T-helper 1 cell treated with Interleukin-12 subunit alpha and Interleukin-12 subunit beta and Interleukin-4 antibody, amounts not matched to agents 30 ng/mL and 1 ng/mL, for 36 hours (primary cell): ENCODE measurements around the gene ABCA9. TPM values are rescaled to one million over a fixed set of nuclear protein-coding genes. Genes with fewer than 3 reads are reported as not detected.
"Not testable (repeated sequence)": the region's sequence is repeated elsewhere in the genome, so short reads cannot be mapped to it uniquely, and the experiment has no call there.

ENCODE experiments used
- intact Hi-C: fragments of 100-400 bp; cut with micrococcal nuclease; formaldehyde crosslinking; loops from one replicate; pipeline ENCODE4 v1.15.1; 2024
- total RNA-seq: library from RNA; stranded (reverse); gene quantifications from 2 replicates; pipeline ENCODE4 v1.2.3, GENCODE V29; 2022

Gene ABCA9
- total RNA-seq, 1 donor from 2014 or later: 0.54 TPM

DNA sequence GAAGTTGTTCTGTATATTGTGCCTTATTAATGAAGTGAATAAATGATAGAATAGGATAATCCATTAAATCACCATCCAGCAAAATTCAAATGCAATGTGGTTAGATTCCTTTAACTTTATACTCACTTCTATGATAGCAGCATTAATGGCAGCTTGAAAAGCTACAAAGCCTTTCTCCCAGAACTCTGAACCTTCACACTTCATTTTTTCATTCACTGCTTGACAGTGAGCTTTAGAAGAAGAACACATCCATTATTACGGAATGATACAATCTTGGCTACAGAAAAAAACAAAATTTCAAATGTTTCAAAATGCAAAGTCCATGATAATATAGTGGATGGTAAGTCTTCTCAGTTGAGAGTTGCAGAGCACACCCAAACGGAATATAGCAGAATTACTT lies 16.4 kb downstream of the ABCA9 start:
- intact Hi-C loops: no loop called here

DNA sequence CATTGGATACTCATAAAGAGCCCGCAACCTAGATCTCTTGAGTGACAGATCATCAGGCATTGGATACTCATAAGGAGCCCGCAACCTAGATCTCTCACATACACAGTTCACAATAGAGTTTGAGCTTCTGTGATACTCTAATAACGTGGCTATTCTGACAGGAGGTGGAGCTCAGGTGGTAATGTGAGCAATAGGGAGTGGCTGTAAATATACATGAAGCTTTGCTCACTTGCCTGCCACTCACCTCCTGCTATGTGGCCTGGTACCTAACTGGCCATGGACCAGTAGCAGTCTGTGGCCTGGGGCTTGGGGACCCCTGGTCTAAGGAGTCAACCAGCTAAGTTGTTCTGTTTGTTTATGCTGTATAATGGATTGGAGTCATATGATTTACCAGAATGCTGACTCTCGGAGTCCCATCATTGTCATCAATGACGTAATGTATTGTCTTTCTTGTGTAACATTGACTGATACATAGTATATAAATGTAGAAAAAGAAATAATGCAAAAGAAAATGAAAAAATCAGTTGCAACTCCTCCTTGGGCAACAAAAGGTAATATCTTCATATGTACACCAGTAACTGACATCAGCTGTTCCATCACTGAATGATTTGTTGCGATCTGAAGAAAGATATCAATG lies 17.5 kb downstream of the ABCA9 start:
- intact Hi-C loops: no loop called here

DNA sequence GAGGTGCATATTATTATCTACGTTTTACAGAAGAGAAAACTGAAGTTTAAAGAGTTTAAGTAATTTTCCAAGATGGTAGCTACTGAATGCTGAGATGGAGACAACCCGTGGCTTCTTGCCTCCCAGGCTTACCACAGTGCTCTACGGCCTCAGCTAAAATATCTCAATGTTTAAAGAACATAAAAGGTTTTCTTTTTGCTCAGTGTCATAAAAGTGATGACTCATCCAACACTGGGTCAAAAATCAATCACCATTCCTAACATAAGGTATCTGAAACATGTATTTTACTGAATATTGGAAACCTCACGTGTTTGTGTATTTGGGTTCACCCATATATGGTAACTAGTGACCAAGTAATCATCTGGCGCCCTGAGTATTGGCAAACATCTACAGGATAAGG lies 18.4 kb downstream of the ABCA9 start:
- intact Hi-C loops: no loop called here

DNA sequence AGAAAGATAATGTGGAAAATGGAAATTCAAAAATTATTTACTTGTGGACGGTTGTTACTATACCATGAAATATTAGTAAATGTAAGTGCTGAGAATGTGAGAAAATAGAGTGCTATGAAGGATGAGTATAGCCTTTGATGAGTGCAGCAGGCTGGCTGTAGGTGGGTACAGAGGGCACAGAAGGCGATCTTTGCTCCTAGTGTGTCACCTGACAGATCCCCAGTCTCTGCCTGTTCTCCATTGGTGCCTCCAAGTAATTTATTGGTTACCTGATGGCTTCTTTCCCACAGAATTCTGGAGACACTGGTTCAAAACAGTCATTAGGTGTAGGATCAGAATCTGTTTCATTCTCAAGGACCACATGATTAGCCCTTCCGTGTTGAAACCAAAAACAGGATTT lies 28.9 kb downstream of the ABCA9 start:
- intact Hi-C loops: no loop called here

DNA sequence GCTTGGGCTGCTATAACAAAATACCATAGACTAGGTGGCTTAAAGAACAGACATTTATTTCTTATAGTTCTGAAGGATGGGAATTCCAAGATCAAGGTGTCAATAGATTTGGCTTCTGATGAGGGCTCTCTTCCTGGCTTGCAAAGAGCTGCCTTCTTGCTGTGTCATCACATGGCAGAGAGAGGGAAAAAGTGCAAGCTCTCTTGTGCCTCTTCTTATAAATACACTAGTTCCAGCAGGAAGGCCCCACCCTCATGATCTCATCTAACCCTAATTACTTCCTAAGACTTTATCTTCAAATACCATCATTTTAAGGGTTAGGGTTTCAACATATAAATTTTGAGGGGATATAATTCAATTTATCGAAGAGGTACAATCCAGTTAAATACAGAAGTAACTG lies 30.6 kb downstream of the ABCA9 start:
- intact Hi-C loops: no loop called here

DNA sequence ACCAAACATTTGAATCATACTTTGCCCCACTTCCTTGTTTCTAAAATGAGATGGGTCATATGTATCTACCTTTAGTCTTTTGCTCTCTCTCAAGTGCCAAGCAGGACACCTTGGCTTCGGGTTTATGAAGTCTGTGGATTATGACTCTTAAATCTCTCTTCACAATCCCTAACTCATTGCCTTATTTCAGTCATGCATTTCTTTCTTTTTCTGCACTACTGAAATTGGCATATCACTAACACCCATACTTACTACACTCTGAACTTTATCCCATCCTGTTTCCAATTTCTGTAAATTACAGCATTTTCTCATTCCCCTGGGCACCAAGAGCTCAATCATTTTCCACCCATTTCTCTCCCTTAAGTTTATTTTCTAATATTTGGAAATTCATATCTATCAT lies 42.0 kb downstream of the ABCA9 start:
- intact Hi-C loops: no loop called here

DNA sequence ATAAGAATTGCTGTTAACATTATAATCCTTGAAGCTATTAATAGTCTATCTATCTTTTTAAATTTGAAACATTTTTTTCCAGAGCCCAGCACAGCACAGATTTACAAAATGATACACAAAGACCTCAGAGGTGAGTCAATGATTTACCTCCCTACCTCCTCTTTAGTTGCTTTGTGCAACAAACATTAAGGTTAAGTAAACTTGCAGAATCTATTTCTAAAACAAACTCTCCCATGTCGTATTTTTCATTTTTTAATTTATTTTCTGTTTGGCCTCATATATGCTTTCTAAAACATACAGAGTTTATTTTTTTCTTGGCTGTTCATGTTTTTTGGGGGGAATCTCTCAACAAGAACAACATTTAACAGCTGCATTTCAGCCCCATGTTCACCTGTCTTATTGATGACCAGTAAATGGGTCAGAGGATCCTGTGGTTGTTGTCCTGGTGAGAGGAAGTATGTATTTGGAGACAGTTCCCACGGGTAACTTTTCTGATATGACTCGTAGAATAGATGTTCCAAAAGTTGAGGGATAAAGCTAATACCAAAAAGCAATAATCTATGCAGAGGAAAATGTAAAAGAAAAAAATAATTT lies 42.6 kb downstream of the ABCA9 start:
- intact Hi-C loops: no loop called here

DNA sequence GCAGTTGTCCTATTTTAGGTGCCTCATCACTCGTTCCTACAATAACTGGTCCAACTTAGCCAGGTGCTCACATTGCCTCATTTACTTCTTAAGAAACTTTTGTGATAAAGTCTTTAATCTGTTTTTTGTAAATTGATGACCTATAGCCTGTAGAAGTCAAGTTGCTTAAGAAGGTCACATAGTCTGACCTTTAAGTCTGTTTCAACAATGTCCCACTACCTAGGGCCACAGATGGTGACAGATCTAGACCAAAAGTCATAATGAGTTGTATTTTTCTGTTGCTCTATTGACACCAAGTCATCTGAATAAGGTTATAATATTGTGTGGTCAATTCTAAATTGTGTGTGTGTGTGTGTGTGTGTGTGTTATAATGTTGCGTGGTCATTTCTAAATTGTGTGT lies 45.1 kb downstream of the ABCA9 start:
- intact Hi-C loops: no loop called here

DNA sequence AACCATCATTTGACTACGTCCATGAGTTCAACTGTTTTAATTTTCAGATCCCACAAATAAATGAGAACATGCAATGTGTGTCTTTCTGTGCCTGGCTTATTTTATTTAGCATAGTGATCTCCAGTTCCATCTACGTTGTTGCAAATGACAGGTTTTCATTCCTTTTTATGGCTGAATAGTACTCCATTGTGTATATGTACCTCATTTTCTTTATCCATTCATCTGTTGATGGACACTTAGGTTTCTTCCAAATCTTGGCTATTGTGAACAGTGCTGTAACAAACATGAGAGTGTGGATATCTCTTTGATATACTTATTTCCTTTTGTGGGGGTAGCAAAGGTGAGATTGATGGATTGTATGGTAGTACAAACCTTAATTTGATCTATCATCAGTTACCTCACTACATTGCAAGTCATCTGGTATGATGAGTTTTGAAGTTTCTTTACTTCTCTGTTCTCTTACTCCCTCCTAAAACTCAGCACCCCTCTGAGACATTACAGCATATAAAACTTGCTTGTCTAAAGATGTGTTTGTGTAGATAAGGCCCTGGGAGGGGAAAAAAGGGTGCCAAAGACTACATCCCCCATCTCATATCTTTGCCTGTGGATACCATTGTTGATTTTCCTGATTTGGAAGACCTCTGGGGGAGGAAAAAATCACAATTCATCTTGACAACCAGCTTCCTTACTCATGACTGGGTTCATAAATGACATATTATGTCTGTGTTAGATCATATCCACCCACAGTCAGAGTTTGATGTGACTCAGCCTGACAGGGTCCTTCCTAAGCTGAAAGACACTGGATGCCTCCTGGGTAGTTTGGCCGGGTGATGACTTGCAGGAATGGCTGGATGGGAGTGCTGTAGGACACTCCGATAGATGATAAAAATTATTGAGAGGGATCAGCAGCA lies 47.6 kb downstream of the ABCA9 start:
- intact Hi-C loops: no loop called here

DNA sequence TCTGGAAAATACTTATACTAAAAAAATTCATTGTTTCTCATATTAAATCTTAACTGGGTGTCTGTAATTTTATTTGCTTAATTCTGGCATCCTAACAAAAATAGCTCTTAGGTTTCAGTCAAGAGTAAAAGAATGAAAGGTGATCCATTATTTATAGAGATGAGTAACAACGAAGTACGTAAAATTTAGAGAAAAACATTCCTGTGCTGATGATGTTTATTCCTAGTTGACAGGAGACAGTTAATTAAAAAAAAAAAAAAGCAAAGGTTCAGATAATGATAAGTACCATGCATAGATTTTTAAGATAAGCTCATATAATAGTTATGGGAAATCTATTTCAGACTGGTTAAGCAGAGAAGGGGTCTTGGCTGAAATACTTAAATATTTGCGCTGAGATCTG lies 50.8 kb downstream of the ABCA9 start:
- intact Hi-C loops: no loop called here

DNA sequence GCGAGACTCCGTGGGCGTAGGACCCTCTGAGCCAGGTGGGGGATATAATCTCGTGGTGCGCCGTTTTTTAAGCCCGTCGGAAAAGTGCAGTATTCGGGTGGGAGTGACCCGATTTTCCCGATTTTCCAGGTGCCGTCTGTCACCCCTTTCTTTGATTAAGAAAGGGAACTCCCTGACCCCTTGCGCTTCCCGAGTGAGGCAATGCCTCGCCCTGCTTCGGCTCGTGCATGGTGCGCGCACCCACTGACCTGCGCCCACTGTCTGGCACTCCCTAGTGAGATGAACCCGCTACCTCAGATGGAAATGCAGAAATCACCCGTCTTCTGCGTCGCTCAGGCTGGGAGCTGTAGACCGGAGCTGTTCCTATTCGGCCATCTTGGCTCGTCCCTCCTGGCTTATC lies 56.0 kb downstream of the ABCA9 start:
- intact Hi-C loops: not testable (repeated sequence)

DNA sequence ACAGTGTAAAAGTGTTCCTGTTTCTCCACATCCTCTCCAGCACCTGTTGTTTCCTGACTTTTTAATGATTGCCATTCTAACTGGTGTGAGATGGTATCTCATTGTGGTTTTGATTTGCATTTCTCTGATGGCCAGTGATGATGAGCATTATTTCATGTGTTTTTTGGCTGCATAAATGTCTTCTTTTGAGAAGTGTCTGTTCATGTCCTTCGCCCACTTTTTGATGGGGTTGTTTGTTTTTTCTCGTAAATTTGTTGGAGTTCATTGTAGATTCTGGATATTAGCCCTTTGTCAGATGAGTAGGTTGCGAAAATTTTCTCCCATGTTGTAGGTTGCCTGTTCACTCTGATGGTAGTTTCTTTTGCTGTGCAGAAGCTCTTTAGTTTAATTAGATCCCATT lies 61.0 kb downstream of the ABCA9 start:
- intact Hi-C loops: not testable (repeated sequence)

DNA sequence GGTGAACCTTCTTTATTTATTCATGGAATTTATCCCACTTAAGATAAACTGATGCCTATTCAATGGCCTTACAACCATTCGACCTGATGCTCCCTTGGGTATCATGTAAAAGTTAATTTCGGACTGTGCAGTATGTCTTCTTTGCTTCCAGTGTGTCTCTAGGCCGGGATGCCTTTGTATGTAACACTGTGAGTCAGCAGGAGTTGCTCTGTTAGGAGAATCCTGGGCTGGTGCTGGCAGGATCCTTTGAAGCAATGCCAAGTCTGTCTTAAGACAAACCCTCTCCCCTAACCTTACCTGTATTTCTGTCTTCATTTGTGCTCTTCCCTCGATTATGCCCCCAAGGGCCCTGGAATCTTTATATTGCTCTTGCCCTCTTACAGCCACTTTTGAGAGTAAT lies 67.6 kb downstream of the ABCA9 start:
- intact Hi-C loops: no loop called here

DNA sequence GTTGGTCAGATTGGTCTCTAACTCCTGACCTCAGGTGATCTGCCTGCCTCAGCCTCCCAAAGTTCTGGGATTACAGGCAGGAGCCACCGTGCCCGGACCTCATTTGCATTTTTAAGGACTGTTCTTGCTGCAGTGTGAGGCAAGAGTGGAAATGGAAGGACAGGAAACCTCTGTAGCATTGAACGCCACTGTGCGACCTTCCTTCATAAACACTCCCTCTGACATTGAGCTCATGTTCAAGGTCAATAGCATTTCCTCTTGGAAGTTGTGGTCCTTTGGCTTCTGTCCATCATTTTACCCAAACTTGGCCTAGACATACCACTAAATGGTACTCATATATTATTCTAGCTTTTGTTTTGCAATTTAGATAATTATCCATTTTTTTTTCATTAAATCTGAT lies 72.8 kb downstream of the ABCA9 start:
- intact Hi-C loops: no loop called here

DNA sequence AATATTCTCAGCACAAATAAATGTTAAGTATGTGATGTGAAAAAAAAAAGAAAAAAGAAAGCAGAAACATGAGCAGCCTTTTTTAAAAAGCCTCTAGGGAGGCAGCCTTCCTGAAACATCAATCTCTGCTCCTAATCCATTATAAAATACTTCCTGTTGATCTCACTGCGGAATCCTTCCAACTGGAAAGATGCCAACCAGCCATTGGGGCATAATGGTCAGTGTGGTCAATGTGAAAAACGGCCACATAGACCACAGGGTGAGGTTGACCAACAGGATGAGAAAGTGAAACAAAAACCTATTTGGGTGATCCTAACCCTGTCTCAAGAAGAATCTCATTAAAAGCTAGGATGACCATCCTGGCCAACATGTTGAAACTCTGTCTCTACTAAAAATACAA lies 79.4 kb downstream of the ABCA9 start:
- intact Hi-C loops: no loop called here

DNA sequence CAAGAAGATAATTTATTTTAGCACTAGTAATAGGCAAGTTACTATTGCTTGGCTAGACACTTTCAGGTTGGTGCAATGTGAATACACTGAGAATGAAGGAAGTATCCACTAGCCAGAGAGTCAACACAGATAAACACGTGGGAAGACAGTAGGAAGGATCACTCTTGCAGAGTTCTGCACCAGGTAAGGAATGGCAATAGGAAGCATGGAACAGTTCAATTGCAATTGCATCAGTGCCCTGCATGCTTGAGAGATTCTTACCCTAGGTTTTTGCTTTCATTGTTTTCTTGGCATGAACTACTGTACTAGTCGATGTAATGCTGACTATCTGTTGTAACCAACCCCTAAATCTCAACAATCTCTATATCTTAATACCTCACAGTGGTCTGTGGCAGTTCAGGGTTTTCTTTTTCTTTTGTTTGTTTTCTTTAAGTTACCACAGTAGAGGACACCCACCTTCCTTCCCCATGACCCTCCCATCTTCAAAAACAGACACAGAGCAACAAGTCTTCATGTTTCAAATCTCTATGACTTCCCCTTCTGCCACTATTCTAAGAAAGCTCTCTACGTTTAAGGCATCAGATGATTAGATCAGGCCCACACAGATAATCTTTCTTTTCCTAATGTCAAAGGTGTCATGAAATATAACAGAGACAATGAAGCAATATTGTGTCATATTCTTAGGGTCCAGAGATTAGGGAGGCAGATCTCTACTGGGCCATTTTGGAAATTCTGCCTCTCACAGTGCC lies 87.5 kb downstream of the ABCA9 start:
- intact Hi-C loops: no loop called here

DNA sequence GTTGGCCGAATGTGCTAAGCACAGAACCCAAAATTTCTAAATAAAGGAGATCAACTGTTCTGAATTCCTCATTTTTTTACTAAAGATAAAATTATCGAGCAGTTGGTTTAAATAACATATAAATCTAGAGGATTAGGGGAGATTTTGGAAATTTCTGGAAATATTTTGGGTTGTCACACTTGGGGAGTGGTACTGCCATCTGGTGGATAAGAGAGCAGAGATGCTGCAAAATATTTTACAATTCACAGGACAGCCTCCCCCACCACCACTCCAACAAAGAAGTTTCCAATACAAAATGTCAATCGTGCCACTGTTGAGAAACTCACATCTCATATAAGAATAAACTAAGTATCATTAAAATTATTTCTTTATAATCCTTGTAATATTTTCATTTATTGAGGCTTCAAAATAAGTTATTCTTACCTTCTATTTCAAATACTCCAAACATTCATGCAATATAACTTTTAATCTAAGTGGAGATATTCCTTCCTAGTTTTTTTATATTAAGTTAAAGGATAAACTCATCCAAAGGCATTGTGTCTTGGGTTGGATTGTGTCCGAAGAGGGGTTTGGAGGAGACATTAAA lies 88.5 kb downstream of the ABCA9 start:
- intact Hi-C loops: no loop called here

DNA sequence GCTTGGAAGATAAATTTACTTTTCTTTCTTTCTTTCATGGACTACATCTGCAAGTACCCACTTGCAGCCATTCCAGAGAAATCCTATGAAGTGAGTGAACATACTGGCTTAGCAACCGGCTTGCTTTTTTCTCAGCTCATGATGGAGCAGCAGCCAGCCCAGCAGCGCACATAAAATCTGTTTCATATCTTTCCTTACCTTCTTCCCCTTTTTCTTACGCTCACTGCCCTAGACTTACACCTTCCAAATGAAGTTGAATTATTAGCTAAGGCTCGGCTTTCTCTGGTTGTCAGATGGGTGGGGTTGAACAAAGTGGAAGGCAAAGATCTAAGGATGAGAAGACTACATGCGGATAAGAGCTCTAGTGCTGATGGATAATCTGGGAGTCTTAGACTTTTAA lies 91.6 kb downstream of the ABCA9 start:
- intact Hi-C loops: loop anchor here (10.0 kb wide), 1 partner anchor 194 kb away; no protein-coding TSS in a partner anchor

DNA sequence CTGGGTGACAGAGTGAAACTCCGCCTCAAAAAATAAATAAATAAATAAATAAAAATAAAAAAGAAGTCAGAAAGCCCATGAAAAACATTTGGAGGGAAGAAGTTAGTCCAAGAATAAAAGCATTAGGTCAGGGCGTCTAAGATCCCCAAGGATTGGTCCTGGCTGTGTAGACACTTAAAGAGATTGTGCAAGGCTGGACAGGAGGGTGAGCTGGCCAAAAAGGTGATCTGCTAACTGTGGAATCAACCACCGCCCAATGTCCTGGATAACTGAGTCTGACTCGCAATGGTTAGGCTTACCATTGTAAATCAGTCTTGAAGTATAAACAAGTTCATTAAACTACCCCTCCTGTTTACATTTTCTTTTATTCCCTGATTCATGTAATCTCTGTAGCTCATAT lies 96.8 kb downstream of the ABCA9 start:
- intact Hi-C loops: loop anchor here (10.0 kb wide), 1 partner anchor 189 kb away; no protein-coding TSS in a partner anchor

DNA sequence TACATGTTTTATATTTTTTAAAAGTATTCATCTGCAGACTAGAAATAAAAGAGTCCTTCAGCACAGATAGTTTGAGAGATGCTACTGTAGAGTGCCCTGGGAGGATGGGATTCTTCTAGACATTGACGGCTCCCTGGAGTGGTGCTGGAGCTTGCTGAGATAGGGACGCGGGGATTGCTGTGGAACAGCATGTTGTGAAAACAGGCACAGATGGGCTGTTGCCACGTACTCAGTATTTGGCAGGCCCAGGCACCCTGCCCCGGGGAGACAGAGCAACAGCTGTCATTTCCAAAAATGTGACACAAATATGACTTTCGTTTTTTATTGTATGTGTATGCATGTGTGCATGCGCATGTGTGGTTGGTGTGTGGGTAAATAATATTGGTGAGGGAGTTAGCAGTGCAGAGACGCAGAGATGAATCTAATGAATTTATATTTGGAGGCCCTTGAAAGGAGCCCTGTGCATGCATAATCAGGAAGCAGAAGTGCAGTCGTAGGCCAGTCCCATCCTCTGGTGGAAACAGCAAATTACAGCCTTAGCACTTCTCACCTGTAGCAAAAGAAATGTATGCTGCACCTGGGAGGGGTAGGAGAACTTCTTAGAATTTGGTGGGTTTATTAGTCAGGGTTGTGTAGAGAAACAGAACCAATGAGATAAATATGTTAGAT lies 99.4 kb downstream of the ABCA9 start:
- intact Hi-C loops: loop anchor here (10.0 kb wide), 1 partner anchor 187 kb away; no protein-coding TSS in a partner anchor

DNA sequence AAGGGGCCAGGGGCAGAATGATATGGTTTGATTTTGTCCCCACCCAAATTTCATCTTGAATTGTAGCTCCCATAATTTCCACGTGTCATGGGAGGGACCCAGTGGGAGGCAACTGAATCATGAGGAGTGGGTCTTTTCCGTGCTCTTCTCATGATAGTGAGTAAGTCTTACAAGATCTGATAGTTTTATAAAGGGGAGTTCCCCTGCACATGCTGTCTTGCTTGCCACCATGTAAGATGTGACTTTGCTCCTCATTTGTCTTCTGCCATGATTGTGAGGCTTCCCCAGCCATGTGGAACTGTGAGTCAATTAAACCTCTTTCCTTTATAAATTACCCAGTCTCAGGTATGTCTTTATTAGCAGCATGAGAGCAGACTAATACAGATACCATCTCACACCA lies 101.6 kb downstream of the ABCA9 start:
- intact Hi-C loops: not testable (repeated sequence)
